SJCRH30 (cell line): Measurements from ENCODE around the gene GAS2. TPM values are rescaled to one million over a fixed set of nuclear protein-coding genes. Genes with fewer than 3 reads are reported as not detected.
A peak's percentile ranks its signal among the peaks of the same experiment; 100 is the strongest.

Source experiments
- DNase-seq, 2 experiments: peaks; one replicate each; pipeline ENCODE4 v3.0.0-alpha.2; 2015 to 2020
- H3K27ac ChIP-seq: fragments of 250-450 bp; sonication (Bioruptor Pico); 2 replicates; pipeline ENCODE4 v1.5.1; 2020; ENCODE audit warnings: mild to moderate bottlenecking, moderate library complexity
- H3K27me3 ChIP-seq: fragments of 250-450 bp; sonication (Bioruptor Pico); 2 replicates; pipeline ENCODE4 v1.5.1; 2020; ENCODE audit warnings: mild to moderate bottlenecking, moderate library complexity
- H3K36me3 ChIP-seq: fragments of 250-450 bp; sonication (Bioruptor Pico); 2 replicates; pipeline ENCODE4 v1.5.1; 2020; ENCODE audit warnings: mild to moderate bottlenecking, moderate library complexity
- H3K4me1 ChIP-seq: fragments of 250-450 bp; sonication (Bioruptor Pico); 2 replicates; pipeline ENCODE4 v1.5.1; 2020; ENCODE audit warnings: mild to moderate bottlenecking, moderate library complexity
- H3K4me3 ChIP-seq: fragments of 250-450 bp; sonication (Bioruptor Pico); 2 replicates; pipeline ENCODE4 v1.5.1; 2020; ENCODE audit warnings: mild to moderate bottlenecking, moderate library complexity
- H3K9me3 ChIP-seq: fragments of 250-450 bp; sonication (Bioruptor Pico); replicated peaks from 2 replicates; pipeline ENCODE4 v1.5.1; 2020; ENCODE audit warnings: mild to moderate bottlenecking, moderate library complexity
- total RNA-seq: library from RNA; depleted of rRNA; stranded (reverse); fragments of >200 nt; shearing (Covaris generic); gene quantifications from 2 replicates; pipeline ENCODE4 v1.2.3, GENCODE V29; 2014

Gene GAS2
- total RNA-seq, 1 experiment from 2014 or later, result 4.4 TPM

DNA sequence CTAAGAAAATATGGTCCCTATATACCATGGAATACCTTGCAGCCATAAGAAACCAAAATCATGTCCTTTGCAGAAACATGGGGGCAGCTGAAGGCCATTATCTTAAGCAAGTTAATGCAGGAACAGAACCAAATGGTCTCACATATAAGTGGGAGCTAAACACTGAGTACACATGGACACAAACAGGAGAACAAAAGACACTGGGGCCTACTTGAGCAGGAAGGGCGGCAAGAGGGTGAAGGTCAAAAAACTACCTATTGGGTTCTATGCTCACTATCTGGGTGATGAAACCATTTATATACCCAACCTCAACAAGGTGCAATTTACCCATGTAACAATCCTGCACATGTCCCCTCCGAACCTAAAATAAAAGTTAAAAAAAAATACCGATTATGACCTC is 22.5 kb downstream of the GAS2 start:
- H3K4me3 ChIP-seq, result no peak overlapping the region
- no peaks in the 10 kb centered on the region for H3K27me3 ChIP-seq
- DNase-seq, result no peak
- H3K4me1 ChIP-seq, result peaks cover 15% of the 10 kb centered on the region
- no peak overlapping the region for H3K27ac ChIP-seq
- H3K9me3 ChIP-seq, result no peaks in the 10 kb centered on the region; the same call in 1 of the 2 replicates
- H3K36me3 ChIP-seq, result no peaks in the 10 kb centered on the region

GRCh38 chr11:22690257-22690656 is 23.8 kb downstream of the GAS2 start:
- Histone ChIP-seq H3K9me3 (no peaks in the 10 kb centered on the region; the same call in 1 of the 2 replicates), H3K27ac (no peak overlapping the region), H3K4me3 (no peak overlapping the region), H3K36me3 (no peaks in the 10 kb centered on the region), H3K27me3 (no peaks in the 10 kb centered on the region), H3K4me1 (peaks cover 15% of the 10 kb centered on the region)
- DNase-seq, result no peak

DNA sequence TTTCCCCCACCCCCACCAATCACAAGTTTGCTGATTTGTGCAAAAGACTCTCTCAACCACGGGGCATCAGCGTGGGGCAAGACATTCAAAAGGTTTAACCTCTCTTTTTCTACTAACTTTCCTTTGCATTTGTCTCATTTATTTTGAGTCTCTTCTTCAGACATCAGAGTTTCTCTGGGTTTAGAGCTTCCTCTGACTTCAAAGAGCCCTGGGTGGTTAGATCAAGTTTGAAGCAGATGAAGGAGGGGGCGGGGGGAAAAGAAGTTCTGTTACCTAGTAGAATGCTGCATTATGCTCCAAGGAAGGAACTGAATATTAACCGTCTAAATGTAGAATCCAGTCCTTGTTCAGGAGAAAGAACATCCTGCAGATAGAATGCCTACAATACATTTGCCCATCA is 24.5 kb downstream of the GAS2 start:
- DNase-seq, result no peak
- Histone ChIP-seq H3K9me3 (no peaks in the 10 kb centered on the region; the same call in 1 of the 2 replicates), H3K4me1 (peaks cover 15% of the 10 kb centered on the region), H3K27ac (no peak overlapping the region), H3K36me3 (no peaks in the 10 kb centered on the region), H3K27me3 (no peaks in the 10 kb centered on the region), H3K4me3 (no peak overlapping the region)

DNA sequence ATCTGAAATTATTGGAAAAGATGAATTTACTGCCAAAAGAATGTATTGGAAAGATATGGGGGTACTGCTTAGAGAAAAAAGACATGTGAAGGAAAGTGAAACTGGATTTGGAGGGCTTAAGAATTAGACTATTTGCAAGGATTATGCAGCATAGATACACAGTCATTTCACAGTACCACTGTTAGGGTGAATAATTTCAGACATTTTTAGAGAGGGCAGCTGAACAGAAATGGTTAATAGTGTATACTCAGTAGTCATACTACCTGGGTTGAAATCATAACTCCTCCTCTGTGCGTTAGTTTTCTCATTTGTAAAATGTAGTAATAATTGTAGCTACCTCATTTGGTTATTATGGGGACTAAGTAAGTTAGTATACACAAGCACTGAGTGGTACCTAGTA is 33.0 kb downstream of the GAS2 start:
- Histone ChIP-seq H3K27me3 (no peaks in the 10 kb centered on the region), H3K4me1 (peaks cover 15% of the 10 kb centered on the region), H3K36me3 (no peaks in the 10 kb centered on the region)

GRCh38 chr11:22702031-22702430 is 35.6 kb downstream of the GAS2 start:
- H3K4me3 ChIP-seq, result no peak overlapping the region
- no peaks in the 10 kb centered on the region for H3K36me3 ChIP-seq
- peaks cover 20% of the 10 kb centered on the region for H3K4me1 ChIP-seq
- no peaks in the 10 kb centered on the region for H3K9me3 ChIP-seq
- no peaks in the 10 kb centered on the region for H3K27me3 ChIP-seq
- DNase-seq, result no peak
- peak overlapping the region; percentile 96; the same call in 1 of the 2 replicates for H3K27ac ChIP-seq

More for the DNA sequence above, 33.0 kb downstream of the GAS2 start:
- H3K9me3 ChIP-seq, result no peaks in the 10 kb centered on the region
- no peak overlapping the region for H3K4me3 ChIP-seq
- no peak for DNase-seq
- H3K27ac ChIP-seq, result no peak overlapping the region

GRCh38 chr11:22703040-22703439 is 36.6 kb downstream of the GAS2 start:
- peak overlapping the region; percentile 96 for H3K27ac ChIP-seq
- H3K4me3 ChIP-seq, result peak overlapping the region; percentile 29
- DNase-seq, result peak; percentile 71 to 95
- H3K27me3 ChIP-seq, result no peaks in the 10 kb centered on the region
- no peaks in the 10 kb centered on the region for H3K36me3 ChIP-seq
- H3K4me1 ChIP-seq, result peaks cover 30% of the 10 kb centered on the region
- no peaks in the 10 kb centered on the region for H3K9me3 ChIP-seq

- no peaks in the 10 kb centered on the region for H3K27me3 ChIP-seq
- no peaks in the 10 kb centered on the region for H3K9me3 ChIP-seq
- peak overlapping the region; percentile 96 for H3K27ac ChIP-seq
- peak overlapping the region; percentile 29 for H3K4me3 ChIP-seq
- DNase-seq, result peak; percentile 58 to 92
- no peaks in the 10 kb centered on the region for H3K36me3 ChIP-seq
- peaks cover 30% of the 10 kb centered on the region for H3K4me1 ChIP-seq
Measured at GRCh38 chr11:22703591-22703990, 37.2 kb downstream of the GAS2 start.

- Histone ChIP-seq H3K9me3 (no peaks in the 10 kb centered on the region), H3K4me3 (no peak overlapping the region), H3K27me3 (no peaks in the 10 kb centered on the region), H3K4me1 (peaks cover 41% of the 10 kb centered on the region), H3K36me3 (no peaks in the 10 kb centered on the region), H3K27ac (peak overlapping the region; percentile 19; the same call in 1 of the 2 replicates)
- peak; percentile 40 to 75 for DNase-seq
Measured at GRCh38 chr11:22707119-22707899, 40.9 kb downstream of the GAS2 start.

- Histone ChIP-seq H3K36me3 (no peaks in the 10 kb centered on the region), H3K4me1 (peaks cover 25% of the 10 kb centered on the region), H3K27ac (peak overlapping the region; percentile 57), H3K9me3 (no peaks in the 10 kb centered on the region), H3K4me3 (no peak overlapping the region), H3K27me3 (no peaks in the 10 kb centered on the region)
- peak; percentile 76 to 84 for DNase-seq
Measured at GRCh38 chr11:22711071-22711770, 44.8 kb downstream of the GAS2 start.

DNA sequence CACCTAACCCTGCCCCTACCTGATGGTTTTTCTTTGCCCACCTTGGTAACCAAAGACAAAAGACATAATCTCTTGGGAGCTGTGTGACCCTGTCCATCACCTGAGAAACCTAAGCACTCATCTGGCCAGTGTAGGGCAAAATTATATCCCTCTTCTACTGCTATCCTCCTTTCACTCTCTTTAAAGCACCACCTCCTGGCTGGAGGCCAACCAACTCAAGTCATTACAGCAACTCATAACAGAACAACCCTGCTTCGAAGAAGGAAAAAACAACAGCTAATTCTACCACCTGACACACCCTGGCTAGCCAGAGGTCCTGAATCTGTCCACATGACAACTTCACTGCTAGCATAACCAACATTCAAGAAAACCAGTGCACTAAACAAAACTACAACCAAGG is 45.5 kb downstream of the GAS2 start:
- DNase-seq, result peak; percentile 21 to 39
- Histone ChIP-seq H3K27me3 (no peaks in the 10 kb centered on the region), H3K27ac (no peak overlapping the region; the same call in 1 of the 2 replicates), H3K36me3 (no peaks in the 10 kb centered on the region), H3K4me1 (peaks cover 25% of the 10 kb centered on the region), H3K9me3 (no peaks in the 10 kb centered on the region), H3K4me3 (no peak overlapping the region)

GRCh38 chr11:22713336-22713735 is 46.9 kb downstream of the GAS2 start:
- DNase-seq, result no peak
- H3K36me3 ChIP-seq, result no peaks in the 10 kb centered on the region
- H3K27me3 ChIP-seq, result no peaks in the 10 kb centered on the region
- H3K27ac ChIP-seq, result no peak overlapping the region
- no peaks in the 10 kb centered on the region for H3K9me3 ChIP-seq
- H3K4me1 ChIP-seq, result peaks cover 15% of the 10 kb centered on the region
- no peak overlapping the region for H3K4me3 ChIP-seq

DNA sequence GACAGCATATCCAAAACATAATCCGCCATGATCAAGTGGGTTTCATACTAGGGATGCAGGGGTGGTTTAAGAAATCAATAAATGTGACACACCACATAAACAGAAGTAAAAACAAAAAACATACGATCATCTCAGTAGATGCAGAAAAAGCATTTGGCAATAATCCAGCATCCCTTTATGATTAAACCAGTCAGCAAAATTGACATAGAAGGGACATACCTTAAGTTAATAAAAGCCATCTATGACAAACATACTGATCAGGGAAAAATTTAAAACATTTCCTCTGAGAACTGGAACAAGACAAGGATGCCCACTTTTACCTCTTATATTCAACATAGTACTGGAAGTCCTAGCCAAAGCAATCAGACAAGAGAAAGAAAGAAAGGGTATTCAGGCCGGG is 49.6 kb downstream of the GAS2 start:
- Histone ChIP-seq H3K27ac (no peak overlapping the region), H3K36me3 (no peaks in the 10 kb centered on the region), H3K4me1 (peaks cover 10% of the 10 kb centered on the region), H3K27me3 (no peaks in the 10 kb centered on the region), H3K4me3 (no peak overlapping the region), H3K9me3 (no peaks in the 10 kb centered on the region)
- no peak for DNase-seq

GRCh38 chr11:22720457-22720856 is 54.0 kb downstream of the GAS2 start:
- H3K4me3 ChIP-seq, result no peak overlapping the region
- DNase-seq, result no peak
- peaks cover 4% of the 10 kb centered on the region; the same call in 1 of the 2 replicates for H3K4me1 ChIP-seq
- no peaks in the 10 kb centered on the region for H3K36me3 ChIP-seq
- no peaks in the 10 kb centered on the region for H3K27me3 ChIP-seq
- H3K27ac ChIP-seq, result no peak overlapping the region
- no peaks in the 10 kb centered on the region for H3K9me3 ChIP-seq

DNA sequence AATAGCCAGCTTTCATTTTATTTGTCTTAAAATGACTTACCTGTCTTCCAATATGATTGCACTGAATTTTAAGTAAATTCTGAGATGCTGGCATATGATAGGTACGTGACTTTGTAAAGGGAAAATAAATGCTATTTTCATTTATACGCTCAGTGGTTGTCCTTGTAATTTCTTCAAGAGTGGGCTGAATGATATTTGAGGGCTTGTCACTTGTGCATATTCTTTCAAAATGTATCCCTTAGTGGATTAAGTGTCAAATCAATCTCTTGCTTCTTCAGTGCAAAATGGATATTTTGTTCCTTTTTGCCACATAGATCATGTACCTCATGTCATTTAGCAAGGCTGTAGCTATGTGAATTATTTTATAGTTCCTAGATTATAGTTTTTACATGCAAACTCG is 56.9 kb downstream of the GAS2 start:
- H3K27ac ChIP-seq, result no peak overlapping the region

GRCh38 chr11:22725079-22725478 is 58.7 kb downstream of the GAS2 start:
- H3K27ac ChIP-seq, result no peak overlapping the region
- H3K27me3 ChIP-seq, result no peaks in the 10 kb centered on the region
- H3K36me3 ChIP-seq, result no peaks in the 10 kb centered on the region
- H3K4me1 ChIP-seq, result peaks cover 21% of the 10 kb centered on the region
- DNase-seq, result no peak
- H3K9me3 ChIP-seq, result no peaks in the 10 kb centered on the region
- H3K4me3 ChIP-seq, result no peak overlapping the region

More for the DNA sequence above, 56.9 kb downstream of the GAS2 start:
- no peaks in the 10 kb centered on the region for H3K36me3 ChIP-seq
- H3K9me3 ChIP-seq, result no peaks in the 10 kb centered on the region
- peaks cover 7% of the 10 kb centered on the region for H3K4me1 ChIP-seq
- DNase-seq, result no peak
- no peak overlapping the region for H3K4me3 ChIP-seq
- H3K27me3 ChIP-seq, result no peaks in the 10 kb centered on the region
